Kidney epithelial cell (primary cell): ENCODE data around the gene GBA3. TPM values are rescaled to one million over a fixed set of nuclear protein-coding genes. Genes with fewer than 3 reads are reported as not detected.

Source experiments
- DNase-seq: peaks from one replicate; pipeline ENCODE4 v3.0.0-alpha.2; 2010; ENCODE audit warnings: low read depth
- H3K27me3 ChIP-seq: 2 replicates; pipeline ENCODE4 v1.6.0; 2011; ENCODE audit warnings: low read length; ENCODE audit not compliant: control insufficient read depth, insufficient read depth
- H3K36me3 ChIP-seq: 2 replicates; pipeline ENCODE4 v1.5.1; 2011; ENCODE audit warnings: low read length; ENCODE audit not compliant: control insufficient read depth, insufficient read depth
- H3K4me3 ChIP-seq: 2 replicates; pipeline ENCODE4 v1.5.1; 2011; ENCODE audit warnings: low read depth, mild to moderate bottlenecking, control low read depth, low read length
- total RNA-seq: library from RNA; depleted of rRNA; stranded (reverse); fragments of >200 nt; gene quantifications from 2 replicates; pipeline ENCODE4 v1.2.3, GENCODE V29; 2015
- TF ChIP-seq, protein P1 (sequence below): IDR thresholded peaks from 2 replicates; pipeline ENCODE4 v1.5.1; 2011; ENCODE audit warnings: mild to moderate bottlenecking, moderate library complexity, low read length, control low read depth, inconsistent platforms; ENCODE audit not compliant: insufficient read depth, poor library complexity, severe bottlenecking

Gene GBA3
- not detected in 2 replicates for total RNA-seq

- DNase-seq, result no peak
- TF ChIP-seq, protein P1, sequence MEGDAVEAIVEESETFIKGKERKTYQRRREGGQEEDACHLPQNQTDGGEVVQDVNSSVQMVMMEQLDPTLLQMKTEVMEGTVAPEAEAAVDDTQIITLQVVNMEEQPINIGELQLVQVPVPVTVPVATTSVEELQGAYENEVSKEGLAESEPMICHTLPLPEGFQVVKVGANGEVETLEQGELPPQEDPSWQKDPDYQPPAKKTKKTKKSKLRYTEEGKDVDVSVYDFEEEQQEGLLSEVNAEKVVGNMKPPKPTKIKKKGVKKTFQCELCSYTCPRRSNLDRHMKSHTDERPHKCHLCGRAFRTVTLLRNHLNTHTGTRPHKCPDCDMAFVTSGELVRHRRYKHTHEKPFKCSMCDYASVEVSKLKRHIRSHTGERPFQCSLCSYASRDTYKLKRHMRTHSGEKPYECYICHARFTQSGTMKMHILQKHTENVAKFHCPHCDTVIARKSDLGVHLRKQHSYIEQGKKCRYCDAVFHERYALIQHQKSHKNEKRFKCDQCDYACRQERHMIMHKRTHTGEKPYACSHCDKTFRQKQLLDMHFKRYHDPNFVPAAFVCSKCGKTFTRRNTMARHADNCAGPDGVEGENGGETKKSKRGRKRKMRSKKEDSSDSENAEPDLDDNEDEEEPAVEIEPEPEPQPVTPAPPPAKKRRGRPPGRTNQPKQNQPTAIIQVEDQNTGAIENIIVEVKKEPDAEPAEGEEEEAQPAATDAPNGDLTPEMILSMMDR, result no peak
- Histone ChIP-seq H3K27me3 (no peaks in the 10 kb centered on the region), H3K4me3 (no peak within 1 kb of the TSS), H3K36me3 (no peaks in the 10 kb centered on the region)
Observed at GRCh38 chr4:22692736-22693135, at the start of gene GBA3. TSS of gene GBA3 (plus strand) at chr4:22692937.

DNA sequence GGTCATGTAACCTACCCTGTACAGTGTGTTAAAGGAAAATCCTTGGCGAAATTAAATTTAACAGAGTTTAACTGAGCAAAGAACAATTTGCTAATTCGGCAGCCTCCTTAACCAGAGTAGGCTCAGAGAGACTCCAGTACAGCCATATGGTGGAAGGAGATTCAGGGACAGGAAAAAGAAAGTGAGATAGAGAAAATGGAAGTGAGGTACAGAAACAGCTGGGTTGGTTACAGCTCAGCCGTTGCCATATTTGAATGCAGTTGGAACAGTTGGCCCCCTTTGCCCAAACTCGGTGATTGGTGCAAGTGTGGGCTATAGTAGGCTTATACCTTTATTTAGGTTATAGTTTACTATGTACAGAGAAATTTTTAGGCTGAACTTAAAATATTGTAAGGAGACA lies 48.8 kb upstream of the GBA3 start:
- Histone ChIP-seq H3K27me3 (no peaks in the 10 kb centered on the region), H3K4me3 (no peak overlapping the region), H3K36me3 (no peaks in the 10 kb centered on the region)
- no peak for DNase-seq
- TF ChIP-seq, protein P1, result no peak

DNA sequence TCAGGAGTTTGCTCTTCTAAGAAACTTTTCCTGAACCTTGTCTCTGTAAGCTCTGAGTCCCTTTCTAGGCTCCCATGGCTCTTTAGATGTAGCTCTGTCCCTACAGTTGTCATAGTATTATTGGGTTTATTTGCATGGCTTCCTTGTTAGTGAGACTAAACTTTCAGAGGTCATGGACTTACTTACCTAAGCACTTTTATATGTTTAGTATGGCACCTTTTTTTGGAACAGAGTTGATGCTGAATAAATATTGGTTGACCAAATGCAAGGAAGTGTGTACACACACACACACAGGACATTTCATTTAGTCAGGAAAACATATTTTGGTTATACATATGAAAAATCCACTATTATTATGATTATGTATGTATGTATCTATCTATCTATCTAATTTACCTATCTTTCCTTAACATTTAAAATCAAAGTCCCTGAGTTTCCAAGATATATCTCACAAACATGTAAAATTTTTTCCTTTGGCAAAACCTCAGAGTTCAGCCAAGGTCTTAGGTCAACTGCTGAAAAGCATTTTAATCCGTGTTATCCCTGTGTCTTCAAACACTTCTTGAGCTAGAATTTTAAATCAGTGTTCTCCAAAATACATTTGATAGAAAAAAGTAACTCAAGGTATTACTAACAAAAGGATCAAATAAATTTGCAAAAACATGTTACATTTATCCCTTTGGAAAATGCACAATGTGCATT lies 47.1 kb upstream of the GBA3 start:
- TF ChIP-seq, protein P1, result no peak
- H3K4me3 ChIP-seq, result no peak overlapping the region
- H3K27me3 ChIP-seq, result no peaks in the 10 kb centered on the region
- no peak for DNase-seq
- H3K36me3 ChIP-seq, result no peaks in the 10 kb centered on the region

DNA sequence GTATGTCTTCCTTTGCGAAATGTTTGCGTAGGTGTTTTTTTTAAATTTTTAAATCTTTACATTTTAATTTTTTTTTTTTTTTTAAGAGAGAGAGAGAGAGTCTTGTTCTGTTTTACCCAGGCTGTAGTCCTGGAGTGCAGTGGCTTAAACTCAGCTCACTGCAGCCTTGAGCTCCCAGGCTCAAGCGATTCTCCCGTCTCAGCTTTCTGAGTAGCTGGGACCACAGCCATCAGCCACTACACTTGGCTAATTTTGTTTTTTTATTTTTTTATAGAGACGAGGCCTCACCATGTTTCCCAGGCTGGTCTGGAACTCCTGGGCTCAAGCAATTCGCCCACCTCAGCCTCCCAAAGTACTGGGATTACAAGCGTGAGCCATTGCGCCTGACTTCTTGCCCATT lies 43.7 kb upstream of the GBA3 start:
- DNase-seq, result no peak
- Histone ChIP-seq H3K4me3 (no peak overlapping the region), H3K36me3 (no peaks in the 10 kb centered on the region), H3K27me3 (no peaks in the 10 kb centered on the region)
- TF ChIP-seq, protein P1, result no peak

GRCh38 chr4:22650771-22651170 lies 42.0 kb upstream of the GBA3 start:
- H3K36me3 ChIP-seq, result no peaks in the 10 kb centered on the region
- TF ChIP-seq, protein P1, result no peak
- H3K4me3 ChIP-seq, result no peak overlapping the region
- no peak for DNase-seq
- H3K27me3 ChIP-seq, result no peaks in the 10 kb centered on the region

- TF ChIP-seq, protein P1, result no peak
- H3K27me3 ChIP-seq, result no peaks in the 10 kb centered on the region
Observed at GRCh38 chr4:22653752-22654151, 39.0 kb upstream of the GBA3 start.

More at GRCh38 chr4:22653752-22654151, 39.0 kb upstream of the GBA3 start:
- Histone ChIP-seq H3K36me3 (no peaks in the 10 kb centered on the region), H3K4me3 (no peak overlapping the region)
- DNase-seq, result no peak
